ENCODE measurements around the gene HSD11B1. TPM values are rescaled to one million over a fixed set of nuclear protein-coding genes. Genes with fewer than 3 reads are reported as not detected.

HSD11B1 gene
- total and polyA plus RNA-seq, 4 donors = 0.09 to 488 (median 304) TPM

GRCh38 chr1:209728466-209728865, 23.8 kb downstream of the HSD11B1 start:
- Histone ChIP-seq H3K4me1 (ENCODE audit: control insufficient read depth in 4 of 4, insufficient read depth in 4 of 4, low read length in 3 of 4) (peaks cover 4 to 25% (median 10%) of the 10 kb centered on the region in 4 donors), H3K27me3 (ENCODE audit: control insufficient read depth in 4 of 4, insufficient read depth in 4 of 4, low read length in 3 of 4) (no peaks in the 10 kb centered on the region)

GRCh38 chr1:209729436-209729835, 24.8 kb downstream of the HSD11B1 start:
- WGBS = 89% methylated on average over 1 of the region's 1 CpG
- H3K27ac ChIP-seq (ENCODE audit: low read depth in 1 of 2, low read length in 2 of 2) = no peak overlapping the region
- H3K36me3 ChIP-seq (ENCODE audit: control insufficient read depth in 4 of 4, insufficient read depth in 3 of 4, low read depth in 1 of 4, low read length in 3 of 4) = peaks cover 0 to 15% (median 8%) of the 10 kb centered on the region in 4 donors
- H3K4me3 ChIP-seq (ENCODE audit: low read depth in 1 of 3, low read length in 3 of 3) = no peak overlapping the region
- H3K4me1 ChIP-seq (ENCODE audit: control insufficient read depth in 4 of 4, insufficient read depth in 4 of 4, low read length in 3 of 4) = peaks cover 1 to 20% (median 9%) of the 10 kb centered on the region in 4 donors
- no peaks in the 10 kb centered on the region for H3K27me3 ChIP-seq (ENCODE audit: control insufficient read depth in 4 of 4, insufficient read depth in 4 of 4, low read length in 3 of 4)
- H3K9me3 ChIP-seq (ENCODE audit: control insufficient read depth in 4 of 4, low read length in 3 of 4) = no peaks in the 10 kb centered on the region
- no peak overlapping the region for H3K9ac ChIP-seq (ENCODE audit: low read depth in 1 of 2, low read length in 2 of 2)
- no peak for TF ChIP-seq GABPA (IDR thresholded peaks at IDR 0.05 in 1 of 2, conservative IDR thresholded peaks at IDR 0.05 in 1 of 2)
- TF ChIP-seq NR2F2 (IDR thresholded peaks at IDR 0.05) = no peak
- DNase-seq (ENCODE audit: low spot score) = no peak

More at GRCh38 chr1:209728466-209728865, 23.8 kb downstream of the HSD11B1 start:
- Histone ChIP-seq H3K9ac (ENCODE audit: low read depth in 1 of 2, low read length in 2 of 2) (no peak overlapping the region), H3K36me3 (ENCODE audit: control insufficient read depth in 4 of 4, insufficient read depth in 3 of 4, low read depth in 1 of 4, low read length in 3 of 4) (peaks cover 0 to 6% (median 3%) of the 10 kb centered on the region in 4 donors), H3K9me3 (ENCODE audit: control insufficient read depth in 4 of 4, low read length in 3 of 4) (no peaks in the 10 kb centered on the region), H3K27ac (ENCODE audit: low read depth in 1 of 2, low read length in 2 of 2) (no peak overlapping the region), H3K4me3 (ENCODE audit: low read depth in 1 of 3, low read length in 3 of 3) (no peak overlapping the region)
- no peak for DNase-seq (ENCODE audit: low spot score)
- 22% methylated on average over 1 of the region's 1 CpG for WGBS
- TF ChIP-seq CTCF (IDR thresholded peaks at IDR 0.05; ENCODE audit: low read depth, low read length, missing input control) (no peak), YY1 (IDR thresholded peaks at IDR 0.05) (no peak), NR2F2 (IDR thresholded peaks at IDR 0.05) (no peak), ATF3 (IDR thresholded peaks at IDR 0.05) (no peak), HNF4A (conservative IDR thresholded peaks at IDR 0.05) (no peak), HNF4G (IDR thresholded peaks at IDR 0.05) (no peak), RXRA (IDR thresholded peaks at IDR 0.05) (no peak), EGR1 (IDR thresholded peaks at IDR 0.05; ENCODE audit: low read depth in 2 of 2) (no peak), JUND (IDR thresholded peaks at IDR 0.05) (no peak), FOXA2 (IDR thresholded peaks at IDR 0.05) (no peak), SP1 (IDR thresholded peaks at IDR 0.05) (no peak), FOXA1 (IDR thresholded peaks at IDR 0.05) (no peak), GABPA (IDR thresholded peaks at IDR 0.05 in 1 of 2, conservative IDR thresholded peaks at IDR 0.05 in 1 of 2) (no peak)
- TF ChIP-seq, protein P1, sequence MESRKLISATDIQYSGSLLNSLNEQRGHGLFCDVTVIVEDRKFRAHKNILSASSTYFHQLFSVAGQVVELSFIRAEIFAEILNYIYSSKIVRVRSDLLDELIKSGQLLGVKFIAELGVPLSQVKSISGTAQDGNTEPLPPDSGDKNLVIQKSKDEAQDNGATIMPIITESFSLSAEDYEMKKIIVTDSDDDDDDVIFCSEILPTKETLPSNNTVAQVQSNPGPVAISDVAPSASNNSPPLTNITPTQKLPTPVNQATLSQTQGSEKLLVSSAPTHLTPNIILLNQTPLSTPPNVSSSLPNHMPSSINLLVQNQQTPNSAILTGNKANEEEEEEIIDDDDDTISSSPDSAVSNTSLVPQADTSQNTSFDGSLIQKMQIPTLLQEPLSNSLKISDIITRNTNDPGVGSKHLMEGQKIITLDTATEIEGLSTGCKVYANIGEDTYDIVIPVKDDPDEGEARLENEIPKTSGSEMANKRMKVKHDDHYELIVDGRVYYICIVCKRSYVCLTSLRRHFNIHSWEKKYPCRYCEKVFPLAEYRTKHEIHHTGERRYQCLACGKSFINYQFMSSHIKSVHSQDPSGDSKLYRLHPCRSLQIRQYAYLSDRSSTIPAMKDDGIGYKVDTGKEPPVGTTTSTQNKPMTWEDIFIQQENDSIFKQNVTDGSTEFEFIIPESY (IDR thresholded peaks at IDR 0.05) = no peak

DNA sequence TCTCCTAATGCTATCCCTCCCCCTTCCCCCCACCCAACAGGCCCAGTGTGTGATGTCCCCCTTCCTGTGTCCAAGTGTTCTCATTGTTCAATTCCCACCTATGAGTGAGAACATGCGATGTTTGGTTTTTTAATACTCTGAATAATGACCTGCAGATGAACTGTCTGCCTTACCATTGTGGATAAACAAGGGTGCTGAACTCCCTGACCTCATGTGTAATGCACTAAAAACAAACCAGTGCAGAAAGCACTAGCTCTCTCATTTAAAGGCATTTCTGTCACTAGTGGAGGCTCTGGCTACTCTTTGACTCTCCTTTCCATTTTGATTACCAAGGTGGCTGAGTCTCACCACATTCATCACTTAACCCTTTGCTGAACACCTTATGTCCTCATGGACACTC, 28.1 kb downstream of the HSD11B1 start:
- TF ChIP-seq JUND (IDR thresholded peaks at IDR 0.05) (peak in 1 of 2 donors; percentile 14), TAF1 (conservative IDR thresholded peaks at IDR 0.05) (no peak), RXRA (IDR thresholded peaks at IDR 0.05) (peak; percentile 84 to 91), SP1 (IDR thresholded peaks at IDR 0.05) (peak; percentile 43), FOXA1 (IDR thresholded peaks at IDR 0.05) (no peak), RAD21 (IDR thresholded peaks at IDR 0.05) (peak in 1 of 2 donors; percentile 12), ATF3 (IDR thresholded peaks at IDR 0.05) (no peak), NR2F2 (IDR thresholded peaks at IDR 0.05) (no peak), YY1 (IDR thresholded peaks at IDR 0.05) (no peak), GABPA (IDR thresholded peaks at IDR 0.05 in 1 of 2, conservative IDR thresholded peaks at IDR 0.05 in 1 of 2) (no peak)
- TF ChIP-seq, protein P1 (IDR thresholded peaks at IDR 0.05) = no peak
- H3K27ac ChIP-seq (ENCODE audit: low read depth in 1 of 2, low read length in 2 of 2) = peak overlapping the region; percentile 60 to 70
- H3K4me3 ChIP-seq (ENCODE audit: low read depth in 1 of 3, low read length in 3 of 3) = no peak overlapping the region
- DNase-seq (ENCODE audit: low spot score) = no peak
- peaks cover 0 to 24% (median 14%) of the 10 kb centered on the region in 4 donors for H3K36me3 ChIP-seq (ENCODE audit: control insufficient read depth in 4 of 4, insufficient read depth in 3 of 4, low read depth in 1 of 4, low read length in 3 of 4)
- WGBS = 26% methylated on average over 1 of the region's 1 CpG
- peak overlapping the region in 1 of 2 donors; percentile 41 for H3K9ac ChIP-seq (ENCODE audit: low read depth in 1 of 2, low read length in 2 of 2)
- no peaks in the 10 kb centered on the region for H3K27me3 ChIP-seq (ENCODE audit: control insufficient read depth in 4 of 4, insufficient read depth in 4 of 4, low read length in 3 of 4)
- H3K9me3 ChIP-seq (ENCODE audit: control insufficient read depth in 4 of 4, low read length in 3 of 4) = no peaks in the 10 kb centered on the region
- peaks cover 0 to 30% (median 18%) of the 10 kb centered on the region in 4 donors for H3K4me1 ChIP-seq (ENCODE audit: control insufficient read depth in 4 of 4, insufficient read depth in 4 of 4, low read length in 3 of 4)

All from liver (tissue), 9 donors.